CD14-positive monocyte (primary cell): ENCODE data around the gene LHFPL3. TPM values are rescaled to one million over a fixed set of nuclear protein-coding genes. Genes with fewer than 3 reads are reported as not detected.

ENCODE experiments used
- DNase-seq, 3 donors: peaks; one replicate each; pipeline ENCODE4 v3.0.0-alpha.2; 2011 to 2022
- H2AFZ ChIP-seq: 2 replicates; pipeline ENCODE4 v1.6.0; 2012; ENCODE audit warnings: mild to moderate bottlenecking, low read depth, low read length, inconsistent platforms; ENCODE audit not compliant: insufficient read depth, poor library complexity, severe bottlenecking
- H3K27ac ChIP-seq, 2 donors: 1 replicate in 1 of 2; 2 replicates in 1 of 2; pipeline ENCODE4 v1.5.1; 2012 to 2013; ENCODE audit warnings: low read length in 2 of 2, control low read depth in 1 of 2, inconsistent platforms in 1 of 2, low read depth in 1 of 2, mild to moderate bottlenecking in 1 of 2
- H3K27me3 ChIP-seq, 2 donors: one replicate each; pipeline versions ENCODE4 v1.6.0 to v1.6.1; 2011 to 2013; ENCODE audit warnings: low read length in 2 of 2; ENCODE audit not compliant: control insufficient read depth in 2 of 2, insufficient read depth in 2 of 2
- H3K36me3 ChIP-seq, 2 donors: replicated peaks in 1 of 2; 1 replicate in 1 of 2; 2 replicates in 1 of 2; pipeline versions ENCODE4 v1.5.1 to v1.6.1; 2012 to 2013; ENCODE audit warnings: low read length in 2 of 2, control low read depth in 1 of 2, inconsistent platforms in 1 of 2, mild to moderate bottlenecking in 1 of 2; ENCODE audit not compliant: insufficient read depth in 2 of 2, control insufficient read depth in 1 of 2
- H3K4me1 ChIP-seq, 2 donors: 1 replicate in 1 of 2; 2 replicates in 1 of 2; pipeline versions ENCODE4 v1.5.1 to v1.6.1; 2012 to 2013; ENCODE audit warnings: low read length in 2 of 2, control low read depth in 1 of 2, inconsistent platforms in 1 of 2, mild to moderate bottlenecking in 1 of 2, moderate library complexity in 1 of 2; ENCODE audit not compliant: insufficient read depth in 2 of 2, control insufficient read depth in 1 of 2
- H3K4me2 ChIP-seq: replicated peaks from 2 replicates; pipeline ENCODE3; 2012; ENCODE audit warnings: low read length, moderate library complexity, mild to moderate bottlenecking; ENCODE audit not compliant: poor library complexity, severe bottlenecking; ENCODE audit errors: extremely low read depth
- H3K4me3 ChIP-seq, 3 experiments: fragments of 200-600 bp in 1 of 3; sonication (generic) in 1 of 3; replicated peaks in 1 of 3; 1 replicate in 2 of 3; 2 replicates in 1 of 3; pipeline ENCODE4 v1.5.1; 2011 to 2013; ENCODE audit warnings: low read length in 3 of 3, mild to moderate bottlenecking in 3 of 3, control low read depth in 2 of 3, low read depth in 2 of 3, inconsistent platforms in 1 of 3, moderate library complexity in 1 of 3
- H3K79me2 ChIP-seq: 2 replicates; pipeline ENCODE4 v1.6.0; 2012; ENCODE audit warnings: mild to moderate bottlenecking, control low read depth, inconsistent platforms, low read length, moderate library complexity; ENCODE audit not compliant: insufficient read depth
- H3K9ac ChIP-seq: 2 replicates; pipeline ENCODE4 v1.6.0; 2017; ENCODE audit warnings: low read length, mild to moderate bottlenecking; ENCODE audit not compliant: insufficient read depth, poor library complexity, severe bottlenecking
- H3K9me3 ChIP-seq, 2 donors: replicated peaks in 1 of 2; 1 replicate in 1 of 2; 2 replicates in 1 of 2; pipeline versions ENCODE4 v1.5.1 to v1.6.1; 2012 to 2013; ENCODE audit warnings: low read length in 2 of 2, control low read depth in 1 of 2; ENCODE audit not compliant: control insufficient read depth in 1 of 2, insufficient read depth in 1 of 2
- H4K20me1 ChIP-seq: 2 replicates; pipeline ENCODE4 v1.6.0; 2012; ENCODE audit warnings: mild to moderate bottlenecking, low read length, control low read depth, moderate library complexity; ENCODE audit not compliant: insufficient read depth
- H3K27ac Mint-ChIP-seq, 7 donors: one replicate each; pipeline ENCODE4 v1.8.0; 2020; ENCODE audit warnings: mild to moderate bottlenecking in 7 of 7, mixed read lengths in 7 of 7, moderate library complexity in 6 of 7, inconsistent platforms in 2 of 7
- H3K27me3 Mint-ChIP-seq, 3 donors: one replicate each; pipeline ENCODE4 v1.8.0; 2021 to 2022; ENCODE audit warnings: low read depth in 3 of 3, mild to moderate bottlenecking in 3 of 3, mixed read lengths in 3 of 3, moderate library complexity in 3 of 3, inconsistent platforms in 1 of 3
- H3K36me3 Mint-ChIP-seq, 2 donors: one replicate each; pipeline ENCODE4 v1.8.0; 2020; ENCODE audit warnings: mixed read lengths in 2 of 2, inconsistent platforms in 1 of 2, mild to moderate bottlenecking in 1 of 2
- H3K4me1 Mint-ChIP-seq: one replicate; pipeline ENCODE4 v1.8.0; 2020; ENCODE audit warnings: mild to moderate bottlenecking, mixed read lengths
- H3K4me3 Mint-ChIP-seq, 2 donors: one replicate each; pipeline ENCODE4 v1.8.0; 2020; ENCODE audit warnings: mild to moderate bottlenecking in 2 of 2, mixed read lengths in 2 of 2, moderate library complexity in 1 of 2
- H3K9me3 Mint-ChIP-seq, 7 donors: one replicate each; pipeline ENCODE4 v1.8.0; 2020 to 2022; ENCODE audit warnings: mixed read lengths in 7 of 7, mild to moderate bottlenecking in 6 of 7, moderate library complexity in 6 of 7, inconsistent platforms in 2 of 7
- WGBS: methylation state at CpG from one replicate; pipeline ENCODE4 v1.1.5; 2013; ENCODE audit warnings: missing lambda C conversion rate; ENCODE audit not compliant: insufficient coverage; 5-methylcytosine and 5-hydroxymethylcytosine counted together
- intact Hi-C, 2 donors: fragments of 100-400 bp; cut with micrococcal nuclease; formaldehyde crosslinking; loops; one replicate each; pipeline versions ENCODE4 v1.15.0 to v1.15.1; 2023
- polyA plus RNA-seq, 3 donors: library from polyadenylated mRNA; depleted of rRNA in 1 of 3; unstranded in 2 of 3; stranded (reverse) in 1 of 3; fragments of 300-500 nt in 2 of 3; fragments of >200 nt in 1 of 3; fragmentation: Illumina TruSeq in 2 of 3; gene quantifications; 1 replicate in 2 of 3; 2 replicates in 1 of 3; pipeline ENCODE4 v1.2.3, GENCODE V29; 2012 to 2021
- TF ChIP-seq, protein P1 (sequence below): fragments of 200-600 bp; IDR thresholded peaks from one replicate; pipeline ENCODE4 v1.8.0; 2022; ENCODE audit warnings: antibody characterized with exemption, mild to moderate bottlenecking

Gene LHFPL3
- polyA plus RNA-seq, 3 donors, result not detected

DNA sequence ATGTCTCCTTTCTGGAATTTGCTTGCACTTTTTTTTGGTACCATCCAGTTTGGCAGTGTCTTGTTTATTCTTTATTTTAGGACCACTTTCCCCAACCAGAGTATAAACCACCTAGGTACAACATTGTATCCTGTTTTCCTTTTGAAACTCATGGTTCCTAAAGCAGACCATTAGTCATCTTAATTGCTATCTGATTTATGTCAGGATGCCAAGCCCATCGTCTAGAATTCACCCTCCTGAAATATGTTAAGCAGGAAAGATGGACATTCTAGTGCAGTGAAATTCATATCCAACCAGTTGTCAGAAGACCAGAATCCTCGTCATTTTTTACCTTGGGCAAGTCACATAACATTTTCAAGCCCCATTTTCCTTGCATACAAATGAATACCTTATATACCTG, 462.0 kb downstream of the LHFPL3 start:
- Mint-ChIP-seq H3K27me3 (peaks cover 0 to 7% (median 4%) of the 10 kb centered on the region in 3 donors), H3K36me3 (no peaks in the 10 kb centered on the region), H3K4me3 (no peak overlapping the region), H3K9me3 (peaks cover 0 to 4% (median 0%) of the 10 kb centered on the region in 7 donors), H3K4me1 (no peaks in the 10 kb centered on the region), H3K27ac (no peak overlapping the region)
- H3K36me3 ChIP-seq, result no peaks in the 10 kb centered on the region
- no peak overlapping the region for H3K9ac ChIP-seq
- no CpG with 5 or more reads among the region's 2 CpGs for WGBS
- H3K27me3 ChIP-seq, result peaks cover 0 to 2% of the 10 kb centered on the region in 2 donors
- no peak overlapping the region for H3K4me3 ChIP-seq
- no peak overlapping the region for H3K4me2 ChIP-seq
- TF ChIP-seq, protein P1, sequence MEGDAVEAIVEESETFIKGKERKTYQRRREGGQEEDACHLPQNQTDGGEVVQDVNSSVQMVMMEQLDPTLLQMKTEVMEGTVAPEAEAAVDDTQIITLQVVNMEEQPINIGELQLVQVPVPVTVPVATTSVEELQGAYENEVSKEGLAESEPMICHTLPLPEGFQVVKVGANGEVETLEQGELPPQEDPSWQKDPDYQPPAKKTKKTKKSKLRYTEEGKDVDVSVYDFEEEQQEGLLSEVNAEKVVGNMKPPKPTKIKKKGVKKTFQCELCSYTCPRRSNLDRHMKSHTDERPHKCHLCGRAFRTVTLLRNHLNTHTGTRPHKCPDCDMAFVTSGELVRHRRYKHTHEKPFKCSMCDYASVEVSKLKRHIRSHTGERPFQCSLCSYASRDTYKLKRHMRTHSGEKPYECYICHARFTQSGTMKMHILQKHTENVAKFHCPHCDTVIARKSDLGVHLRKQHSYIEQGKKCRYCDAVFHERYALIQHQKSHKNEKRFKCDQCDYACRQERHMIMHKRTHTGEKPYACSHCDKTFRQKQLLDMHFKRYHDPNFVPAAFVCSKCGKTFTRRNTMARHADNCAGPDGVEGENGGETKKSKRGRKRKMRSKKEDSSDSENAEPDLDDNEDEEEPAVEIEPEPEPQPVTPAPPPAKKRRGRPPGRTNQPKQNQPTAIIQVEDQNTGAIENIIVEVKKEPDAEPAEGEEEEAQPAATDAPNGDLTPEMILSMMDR, result no peak
- intact Hi-C loops, result no loop called here
- H3K79me2 ChIP-seq, result no peaks in the 10 kb centered on the region
- H3K9me3 ChIP-seq, result no peaks in the 10 kb centered on the region
- no peaks in the 10 kb centered on the region for H4K20me1 ChIP-seq
- no peaks in the 10 kb centered on the region for H3K4me1 ChIP-seq
- H2AFZ ChIP-seq, result no peak overlapping the region
- no peak for DNase-seq
- no peak overlapping the region for H3K27ac ChIP-seq

DNA sequence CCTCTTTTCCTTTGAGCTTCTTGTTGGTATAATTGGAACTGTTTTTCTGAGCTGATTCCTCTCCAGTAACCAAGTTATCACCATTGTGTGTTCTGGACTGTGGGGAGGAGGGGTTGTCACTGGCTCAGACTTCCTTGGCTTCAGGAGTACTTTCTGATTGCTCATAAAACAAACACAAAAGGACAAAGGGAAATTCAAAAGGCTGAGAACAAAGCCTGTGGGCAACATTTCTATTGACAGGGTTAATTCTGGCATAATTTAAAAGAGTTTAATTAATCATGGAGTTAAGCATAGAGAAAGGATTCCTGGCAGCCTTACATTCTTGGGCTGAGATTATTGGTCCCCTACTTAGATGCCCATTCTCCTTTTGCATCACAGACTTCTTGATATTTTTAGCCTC, 462.7 kb downstream of the LHFPL3 start:
- peaks cover 0 to 7% (median 7%) of the 10 kb centered on the region in 3 donors for H3K27me3 Mint-ChIP-seq
- Histone ChIP-seq H4K20me1 (no peaks in the 10 kb centered on the region), H2AFZ (no peak overlapping the region)

More for the DNA sequence above, 462.7 kb downstream of the LHFPL3 start:
- intact Hi-C loops, result no loop called here
- no peak for DNase-seq
- Histone ChIP-seq H3K9me3 (no peaks in the 10 kb centered on the region), H3K79me2 (no peaks in the 10 kb centered on the region), H3K27ac (no peak overlapping the region), H3K4me3 (no peak overlapping the region), H3K27me3 (peaks cover 0 to 2% of the 10 kb centered on the region in 2 donors), H3K4me2 (no peak overlapping the region), H3K36me3 (no peaks in the 10 kb centered on the region), H3K4me1 (no peaks in the 10 kb centered on the region), H3K9ac (no peak overlapping the region)
- Mint-ChIP-seq H3K27ac (no peak overlapping the region), H3K36me3 (no peaks in the 10 kb centered on the region), H3K4me3 (no peak overlapping the region), H3K9me3 (peaks cover 0 to 3% (median 0%) of the 10 kb centered on the region in 7 donors), H3K4me1 (no peaks in the 10 kb centered on the region)
- TF ChIP-seq, protein P1, result no peak
